Spleen (tissue), 7 donors: ENCODE data around the gene SH3RF3.

Experiments
- CTCF ChIP-seq, 11 experiments: fragments of 200-600 bp in 7 of 11; fragments of 450-650 bp in 4 of 11; sonication (generic) in 4 of 11; IDR thresholded peaks in 8 of 11; conservative IDR thresholded peaks in 3 of 11; 1 replicate in 7 of 11; 2 replicates in 4 of 11; pipeline versions ENCODE4 v1.4.0 to v1.8.0; 2016 to 2021; ENCODE audit warnings: antibody characterized with exemption in 11 of 11, inconsistent platforms in 4 of 11, mild to moderate bottlenecking in 1 of 11
- POLR2A ChIP-seq, 3 donors: fragments of 450-650 bp; IDR thresholded peaks; one replicate each; pipeline ENCODE4 v1.5.1; 2017; ENCODE audit warnings: antibody characterized with exemption in 3 of 3, mild to moderate bottlenecking in 1 of 3
- donor health status: DM: no; HTN: no; CAD: no; lungs with moderate emphysema.
- donor health status: DM: no; HTN: no; CAD: no.
- donor health status: DM: no; HTN: no; CAD: no.

GRCh38 chr2:109437325-109438090, 308.5 kb downstream of the SH3RF3 start:
- TF ChIP-seq POLR2A (IDR thresholded peaks at IDR 0.05): no peak
- TF ChIP-seq CTCF (IDR thresholded peaks at IDR 0.05 in 8 of 11, conservative IDR thresholded peaks at IDR 0.05 in 3 of 11): no peak
